Medulla oblongata (tissue), 1 donor: ENCODE data around the gene CST11.
"Not testable (repeated sequence)": the region's sequence is repeated elsewhere in the genome, so short reads cannot be mapped to it uniquely, and the experiment has no call there.

ENCODE experiments used
- DNase-seq: peaks from one replicate; pipeline ENCODE4 v3.0.0-alpha.2; 2015; ENCODE audit errors: extremely low spot score

Gene CST11

GRCh38 chr20:23452776-23453175, at the start of gene CST11:
Gene CST11 (minus strand): TSS chr20:23452876. CDS start chr20:23452811, 65 bp downstream.
- no peak for DNase-seq

GRCh38 chr20:23501926-23502325, 49.2 kb upstream of the CST11 start:
- no peak for DNase-seq

GRCh38 chr20:23497536-23497935, 44.9 kb upstream of the CST11 start:
- no peak for DNase-seq

- DNase-seq = no peak
Measured at GRCh38 chr20:23493172-23493772, 40.6 kb upstream of the CST11 start.

GRCh38 chr20:23492292-23492691, 39.6 kb upstream of the CST11 start:
- no peak for DNase-seq

GRCh38 chr20:23490817-23491216, 38.1 kb upstream of the CST11 start, which contains the start of gene CST8:
Gene CST8 (plus strand): TSS chr20:23491117. CDS start chr20:23491668, 551 bp downstream.
- DNase-seq = no peak

- DNase-seq = no peak
Measured at GRCh38 chr20:23488996-23489395, 36.3 kb upstream of the CST11 start.

GRCh38 chr20:23488470-23488869, 35.8 kb upstream of the CST11 start:
- DNase-seq = no peak

GRCh38 chr20:23484081-23484480, 31.4 kb upstream of the CST11 start:
- no peak for DNase-seq

GRCh38 chr20:23482138-23482537, 29.5 kb upstream of the CST11 start:
- no peak for DNase-seq

- no peak for DNase-seq
Measured at GRCh38 chr20:23479043-23479442, 26.4 kb upstream of the CST11 start.

GRCh38 chr20:23477223-23477622, 24.5 kb upstream of the CST11 start:
- DNase-seq = no peak

- no peak for DNase-seq
Measured at GRCh38 chr20:23476015-23476754, 23.5 kb upstream of the CST11 start.

- no peak for DNase-seq
Measured at GRCh38 chr20:23475395-23475794, 22.7 kb upstream of the CST11 start.

- not testable (repeated sequence) for DNase-seq
Measured at GRCh38 chr20:23473293-23473692, 20.6 kb upstream of the CST11 start.

GRCh38 chr20:23472306-23472705, 19.6 kb upstream of the CST11 start:
- not testable (repeated sequence) for DNase-seq

GRCh38 chr20:23466961-23467360, 14.3 kb upstream of the CST11 start:
- DNase-seq = not testable (repeated sequence)

- DNase-seq = no peak
Measured at GRCh38 chr20:23461180-23461579, 8.5 kb upstream of the CST11 start.

GRCh38 chr20:23459461-23460150, 6.9 kb upstream of the CST11 start:
- DNase-seq = peak; percentile 49

GRCh38 chr20:23456873-23457272, 4.2 kb upstream of the CST11 start:
- no peak for DNase-seq

- no peak for DNase-seq
Measured at GRCh38 chr20:23456409-23456808, 3.7 kb upstream of the CST11 start.

GRCh38 chr20:23455639-23456038, 3.0 kb upstream of the CST11 start:
- DNase-seq = no peak

- DNase-seq = no peak
Measured at GRCh38 chr20:23454816-23455215, 2.1 kb upstream of the CST11 start.
